ENCODE measurements around the gene SLC66A1. TPM values are rescaled to one million over a fixed set of nuclear protein-coding genes. Genes with fewer than 3 reads are reported as not detected.

The SLC66A1 gene, protein sequence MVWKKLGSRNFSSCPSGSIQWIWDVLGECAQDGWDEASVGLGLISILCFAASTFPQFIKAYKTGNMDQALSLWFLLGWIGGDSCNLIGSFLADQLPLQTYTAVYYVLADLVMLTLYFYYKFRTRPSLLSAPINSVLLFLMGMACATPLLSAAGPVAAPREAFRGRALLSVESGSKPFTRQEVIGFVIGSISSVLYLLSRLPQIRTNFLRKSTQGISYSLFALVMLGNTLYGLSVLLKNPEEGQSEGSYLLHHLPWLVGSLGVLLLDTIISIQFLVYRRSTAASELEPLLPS
- total RNA-seq = 13.1 and 13.7 TPM in 2 replicates

DNA sequence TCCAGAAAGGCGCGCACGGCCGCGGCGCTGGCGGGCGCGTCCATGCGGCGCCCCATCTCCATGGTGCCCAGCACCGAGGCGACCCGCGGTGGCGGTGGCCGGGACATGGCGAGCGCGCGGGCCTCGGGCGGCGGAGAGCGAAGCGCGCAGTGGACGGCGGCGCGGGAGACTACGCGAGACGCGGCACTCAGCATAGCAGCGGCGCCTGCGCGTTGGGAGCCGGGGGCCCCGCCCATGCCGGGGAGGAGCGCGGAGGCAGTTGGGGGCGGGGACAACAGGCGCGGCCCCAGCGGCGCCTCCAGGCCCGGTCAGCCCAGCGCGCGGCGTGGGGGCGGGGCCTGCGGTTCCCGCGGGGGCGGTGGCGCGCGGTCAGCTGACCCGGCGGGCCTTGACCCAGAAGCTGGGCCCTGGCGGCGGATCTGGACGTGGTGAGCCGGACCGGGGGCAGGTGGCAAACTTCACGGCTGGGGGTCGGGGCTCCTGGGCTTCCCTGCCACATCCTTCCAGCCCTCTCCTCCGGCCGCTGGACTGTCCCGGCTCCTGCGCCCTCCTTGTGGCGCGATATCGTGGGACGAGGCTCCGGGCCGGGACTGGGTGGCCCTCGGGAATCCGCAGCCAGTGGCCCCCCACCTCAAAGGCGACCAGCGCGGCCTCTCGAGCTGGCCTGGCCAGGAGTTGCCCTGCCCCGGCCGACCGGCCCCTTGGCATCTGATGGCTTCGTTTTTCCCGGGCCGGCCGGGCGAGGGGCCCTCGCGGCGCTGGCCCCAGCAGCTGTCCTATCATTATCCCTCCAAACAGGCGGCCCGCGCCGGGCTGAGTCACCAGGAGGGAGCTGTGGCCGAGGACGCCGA is at the start of gene SLC66A1, which contains the start of gene AKR7A2:
TSS of gene SLC66A1 (plus strand) at position 396 of the 851 bp plus-strand sequence. CDS start 5,352 bp downstream, outside the sequence.
TSS of gene AKR7A2 (minus strand) at position 214 of the 851 bp plus-strand sequence. CDS start at position 194, 20 bp downstream.

DNA sequence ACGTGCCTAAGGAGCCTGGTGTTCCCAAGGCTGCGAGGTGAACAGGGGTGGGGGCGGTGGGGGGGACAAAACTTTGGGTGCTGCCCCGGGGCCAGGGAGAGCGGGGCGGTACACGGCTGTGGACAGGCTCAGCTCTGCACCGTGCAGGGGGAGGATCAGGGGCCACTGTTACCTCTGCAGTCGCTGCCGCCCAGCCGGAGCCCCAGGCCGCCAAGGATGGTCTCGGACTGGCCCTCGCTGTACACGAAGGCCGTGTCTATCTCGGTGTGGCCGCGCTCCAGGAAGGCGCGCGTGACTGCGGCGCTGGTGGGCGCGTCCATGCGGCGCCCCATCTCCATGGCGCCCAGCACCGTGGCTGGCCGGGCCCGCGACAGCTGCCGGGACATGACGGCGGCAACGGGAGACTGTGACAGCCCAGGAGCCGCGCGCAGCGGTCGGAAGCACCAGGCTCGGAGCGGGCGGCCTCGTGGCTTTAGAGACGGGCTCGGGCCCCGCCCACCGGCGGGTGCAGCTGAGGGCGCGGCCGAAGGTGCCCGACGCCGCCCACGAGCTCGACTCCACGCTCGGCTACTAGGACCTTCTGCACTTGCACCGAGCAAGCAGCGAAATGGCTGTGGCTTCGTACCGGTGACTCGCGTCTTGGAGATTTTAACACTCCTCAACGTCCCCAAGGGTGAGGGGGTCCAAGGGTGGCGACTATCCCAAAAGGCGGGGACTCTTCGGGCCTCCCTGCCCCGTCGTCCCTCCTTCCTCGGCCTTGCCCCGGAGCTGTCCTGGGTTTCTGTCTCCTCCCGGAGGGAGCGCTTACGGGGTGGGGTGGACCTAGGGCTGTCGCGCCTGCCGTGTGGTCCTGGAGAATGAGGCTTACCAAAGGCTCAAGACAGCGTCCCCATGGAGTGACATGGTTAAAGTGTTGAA is 23.5 kb upstream of the SLC66A1 start, which contains the start of gene AKR7A3:
TSS of gene AKR7A3 (minus strand) at position 447 of the 918 bp plus-strand sequence. CDS start at position 386, 61 bp downstream.

Other genes starting within 250 kb of the SLC66A1 start
- gene UBR4, start 102.1 kb upstream of the SLC66A1 start, total RNA-seq = 49.5 and 67.5 TPM in 2 replicates
- gene EMC1, start 60.8 kb upstream of the SLC66A1 start, total RNA-seq = 43.0 and 58.8 TPM in 2 replicates
- gene MRTO4, start 60.5 kb upstream of the SLC66A1 start, total RNA-seq = 46.8 and 54.8 TPM in 2 replicates
- gene AKR7A3, start 23.6 kb upstream of the SLC66A1 start, total RNA-seq = 0.14 and 0.19 TPM in 2 replicates
- gene AKR7A2, start 182 bp upstream of the SLC66A1 start, total RNA-seq = 82.9 and 92.9 TPM in 2 replicates
- 69.1 and 99.1 TPM in 2 replicates for gene CAPZB, start 173.2 kb downstream of the SLC66A1 start, total RNA-seq